A673 (cell line): ENCODE results near the gene ATF5.

ENCODE experiments used
- EZH2 ChIP-seq: fragments of 200-600 bp; sonication (generic); IDR thresholded peaks from 2 replicates; pipeline ENCODE4 v1.6.1; 2017; ENCODE audit warnings: borderline replicate concordance, low read depth, mild to moderate bottlenecking, mixed read lengths, antibody characterized with exemption, low read length; ENCODE audit not compliant: poor library complexity, severe bottlenecking
- TF ChIP-seq, protein P1 (sequence below): fragments of 300-800, 200-600 bp; sonication (generic); conservative IDR thresholded peaks from 2 replicates; pipeline ENCODE4 v1.5.1; 2017; ENCODE audit warnings: low read depth, mild to moderate bottlenecking, antibody characterized with exemption, low read length, moderate library complexity, mixed read lengths

DNA sequence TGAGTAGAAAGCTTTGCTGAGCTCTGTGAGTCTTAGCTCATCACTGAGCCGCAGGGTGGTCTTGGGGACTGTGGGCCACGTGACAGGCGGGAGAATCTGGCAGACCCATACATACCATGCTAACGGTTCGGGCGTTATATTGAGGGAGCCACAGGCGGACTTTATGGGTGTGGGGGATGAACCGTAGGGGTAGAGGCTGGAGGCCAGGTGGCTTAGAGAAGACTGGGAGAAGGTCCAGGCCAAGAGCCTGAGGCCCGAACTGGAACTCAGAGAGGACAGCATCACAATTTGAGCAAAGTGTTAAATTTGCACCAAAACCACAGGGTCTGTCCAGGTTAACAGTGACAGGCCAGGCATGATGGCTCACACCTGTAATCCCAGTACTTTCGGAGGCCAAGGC, 15.3 kb upstream of the ATF5 start:
- TF ChIP-seq, protein P1, sequence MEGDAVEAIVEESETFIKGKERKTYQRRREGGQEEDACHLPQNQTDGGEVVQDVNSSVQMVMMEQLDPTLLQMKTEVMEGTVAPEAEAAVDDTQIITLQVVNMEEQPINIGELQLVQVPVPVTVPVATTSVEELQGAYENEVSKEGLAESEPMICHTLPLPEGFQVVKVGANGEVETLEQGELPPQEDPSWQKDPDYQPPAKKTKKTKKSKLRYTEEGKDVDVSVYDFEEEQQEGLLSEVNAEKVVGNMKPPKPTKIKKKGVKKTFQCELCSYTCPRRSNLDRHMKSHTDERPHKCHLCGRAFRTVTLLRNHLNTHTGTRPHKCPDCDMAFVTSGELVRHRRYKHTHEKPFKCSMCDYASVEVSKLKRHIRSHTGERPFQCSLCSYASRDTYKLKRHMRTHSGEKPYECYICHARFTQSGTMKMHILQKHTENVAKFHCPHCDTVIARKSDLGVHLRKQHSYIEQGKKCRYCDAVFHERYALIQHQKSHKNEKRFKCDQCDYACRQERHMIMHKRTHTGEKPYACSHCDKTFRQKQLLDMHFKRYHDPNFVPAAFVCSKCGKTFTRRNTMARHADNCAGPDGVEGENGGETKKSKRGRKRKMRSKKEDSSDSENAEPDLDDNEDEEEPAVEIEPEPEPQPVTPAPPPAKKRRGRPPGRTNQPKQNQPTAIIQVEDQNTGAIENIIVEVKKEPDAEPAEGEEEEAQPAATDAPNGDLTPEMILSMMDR: no peak
- TF ChIP-seq EZH2: no peak
